Measurements from ENCODE around the gene CCL2. TPM values are rescaled to one million over a fixed set of nuclear protein-coding genes. Genes with fewer than 3 reads are reported as not detected.

The CCL2 gene
- total and polyA plus RNA-seq, 5 donors: 24.7 to 211 (median 77.7) TPM

DNA sequence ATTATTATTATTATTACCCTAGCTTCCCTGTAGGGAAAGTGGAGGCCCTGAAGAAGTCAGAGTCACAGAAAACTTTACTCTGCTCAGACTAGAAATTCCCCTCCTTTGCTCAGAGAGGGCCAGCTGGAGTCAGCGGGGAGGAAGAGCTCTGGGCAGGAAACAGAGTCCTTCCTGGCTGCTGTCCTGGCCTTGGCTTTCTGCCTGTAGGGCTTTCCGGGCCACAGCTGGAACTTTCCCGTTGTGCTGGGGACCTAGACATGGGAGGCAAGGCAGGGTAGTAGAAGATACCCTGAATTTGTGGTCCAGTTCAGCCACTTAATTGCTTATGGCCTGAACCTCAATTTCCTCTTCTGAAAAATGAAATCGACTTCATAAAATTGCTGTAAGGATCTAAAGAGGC is 14.0 kb upstream of the CCL2 start:
- peak overlapping the region; percentile 35 for H3K27ac ChIP-seq (ENCODE audit: low read length)
- H3K27me3 ChIP-seq (ENCODE audit: control insufficient read depth, insufficient read depth): no peaks in the 10 kb centered on the region
- H3K9me3 ChIP-seq (ENCODE audit: control insufficient read depth, low read length): no peaks in the 10 kb centered on the region
- DNase-seq (peak; percentile 82 to 91 (median 91)), ATAC-seq (peak; percentile 87 to 94)
- 14% methylated on average over 4 of the region's 4 CpGs for WGBS
- intact Hi-C loops (cut with DNase I): no loop called here
- H3K4me1 ChIP-seq (ENCODE audit: control insufficient read depth, insufficient read depth, low read length): peaks cover 21% of the 10 kb centered on the region
- no peak overlapping the region for H3K4me3 ChIP-seq (ENCODE audit: low read length)

DNA sequence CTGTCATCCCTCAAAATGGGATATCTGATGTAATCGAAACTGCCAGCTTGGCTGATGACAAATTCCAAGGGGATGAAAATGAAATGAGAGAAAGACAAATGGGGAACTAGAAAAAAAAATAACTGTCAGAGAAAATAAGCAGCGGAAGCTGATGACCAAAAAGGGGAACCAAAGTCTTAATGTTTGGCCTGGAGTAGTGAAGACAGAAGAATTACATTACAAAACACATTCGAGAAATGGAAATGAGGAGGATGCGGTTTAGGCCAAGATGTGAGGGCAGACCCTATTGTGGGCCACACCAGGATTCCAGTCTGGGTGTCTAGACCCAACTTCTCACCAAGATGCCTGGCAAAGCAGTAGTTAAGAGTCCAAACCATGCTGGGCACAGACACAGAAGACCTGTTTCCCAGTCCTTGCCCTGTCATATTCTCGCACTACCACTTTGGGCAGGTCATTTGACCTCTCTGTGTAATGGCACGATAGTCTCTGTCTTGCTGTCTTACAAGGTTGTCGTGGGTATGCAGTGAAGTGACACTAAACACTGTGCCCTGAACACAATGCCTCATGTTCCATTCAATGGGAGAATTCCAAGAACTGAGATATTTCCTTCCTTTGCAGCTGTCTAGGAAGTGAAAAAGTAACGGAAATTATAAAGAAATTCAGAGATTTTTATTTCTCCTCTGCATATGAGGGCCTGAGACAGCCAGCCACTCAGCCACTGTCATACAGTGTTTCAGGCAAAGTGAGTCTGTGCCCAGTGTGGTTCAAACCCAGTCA is 12.3 kb upstream of the CCL2 start:
- peaks cover 14% of the 10 kb centered on the region for H3K4me1 ChIP-seq (ENCODE audit: control insufficient read depth, insufficient read depth, low read length)
- ATAC-seq (peak in 1 of 2 donors; percentile 35), DNase-seq (no peak)
- intact Hi-C loops (cut with DNase I): no loop called here
- H3K9me3 ChIP-seq (ENCODE audit: control insufficient read depth, low read length): no peaks in the 10 kb centered on the region
- peak overlapping the region; percentile 4 for H3K27ac ChIP-seq (ENCODE audit: low read length)
- WGBS: 48% methylated on average over 8 of the region's 8 CpGs
- H3K4me3 ChIP-seq (ENCODE audit: low read length): no peak overlapping the region
- H3K27me3 ChIP-seq (ENCODE audit: control insufficient read depth, insufficient read depth): no peaks in the 10 kb centered on the region

DNA sequence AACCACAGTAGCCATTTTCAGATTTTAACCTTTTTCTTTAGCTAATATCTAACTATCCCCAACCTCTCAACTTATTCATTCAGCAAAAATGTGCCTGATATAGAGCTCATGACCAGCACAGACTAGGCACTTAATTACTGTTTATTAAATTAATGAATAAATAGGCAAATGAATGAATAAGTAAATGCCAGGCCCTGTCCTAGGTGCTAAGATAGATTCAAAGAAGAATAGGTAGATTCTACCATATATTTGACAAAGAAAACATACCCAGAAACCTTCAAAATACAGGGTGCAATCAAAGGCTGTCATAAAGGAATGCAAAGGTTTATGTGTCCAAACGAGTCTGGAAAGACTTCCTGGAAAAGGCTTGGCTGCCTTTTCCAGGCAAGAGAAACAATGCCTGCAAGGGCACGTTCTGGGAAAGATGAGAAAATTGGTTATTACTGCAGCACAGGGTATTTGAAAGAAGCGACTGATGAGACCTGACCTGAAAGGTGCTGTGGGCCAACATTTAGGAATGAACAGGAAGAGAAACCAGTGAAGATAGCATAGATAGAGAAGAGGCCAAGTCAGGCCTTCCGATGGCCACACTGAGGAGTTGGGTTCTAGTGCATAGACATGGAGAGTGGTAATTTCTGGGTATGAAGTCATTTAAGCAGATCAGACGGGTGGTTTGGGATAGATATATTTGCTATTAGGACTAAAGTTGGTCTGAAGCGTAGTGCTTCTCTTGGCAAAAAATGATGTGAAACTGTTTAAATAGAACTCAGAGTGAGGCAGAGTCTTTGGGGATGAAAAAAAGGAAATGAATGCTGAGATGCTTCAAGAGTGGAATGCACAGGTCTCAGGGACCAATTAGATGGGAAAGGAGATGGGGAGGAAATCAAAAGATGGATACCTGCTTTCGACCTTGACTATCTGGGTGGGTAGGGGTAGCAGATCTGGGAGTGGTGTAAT is 11.4 kb upstream of the CCL2 start:
- Histone ChIP-seq H3K27ac (ENCODE audit: low read length) (no peak overlapping the region), H3K4me3 (ENCODE audit: low read length) (no peak overlapping the region), H3K9me3 (ENCODE audit: control insufficient read depth, low read length) (no peaks in the 10 kb centered on the region), H3K4me1 (ENCODE audit: control insufficient read depth, insufficient read depth, low read length) (peaks cover 15% of the 10 kb centered on the region), H3K27me3 (ENCODE audit: control insufficient read depth, insufficient read depth) (no peaks in the 10 kb centered on the region)
- intact Hi-C loops (cut with DNase I): no loop called here
- WGBS: 71% methylated on average over 7 of the region's 7 CpGs
- ATAC-seq (no peak), DNase-seq (no peak)

- Histone ChIP-seq H3K4me1 (ENCODE audit: control insufficient read depth, insufficient read depth, low read length) (peaks cover 19% of the 10 kb centered on the region), H3K27me3 (ENCODE audit: control insufficient read depth, insufficient read depth) (no peaks in the 10 kb centered on the region), H3K9me3 (ENCODE audit: control insufficient read depth, low read length) (no peaks in the 10 kb centered on the region), H3K27ac (ENCODE audit: low read length) (no peak overlapping the region), H3K4me3 (ENCODE audit: low read length) (no peak overlapping the region)
- no peak for ATAC-seq
- intact Hi-C loops (cut with DNase I): no loop called here
- no peak for DNase-seq
- 75% methylated on average over 6 of the region's 6 CpGs for WGBS
Measured at GRCh38 chr17:34245351-34245905, 9.7 kb upstream of the CCL2 start.

GRCh38 chr17:34246446-34246845 is 8.6 kb upstream of the CCL2 start:
- ATAC-seq (peak in 1 of 2 donors; percentile 22), DNase-seq (no peak)
- H3K4me1 ChIP-seq (ENCODE audit: control insufficient read depth, insufficient read depth, low read length): peaks cover 24% of the 10 kb centered on the region
- no peak overlapping the region for H3K27ac ChIP-seq (ENCODE audit: low read length)
- no peaks in the 10 kb centered on the region for H3K27me3 ChIP-seq (ENCODE audit: control insufficient read depth, insufficient read depth)
- intact Hi-C loops (cut with DNase I): no loop called here
- no peaks in the 10 kb centered on the region for H3K9me3 ChIP-seq (ENCODE audit: control insufficient read depth, low read length)
- H3K4me3 ChIP-seq (ENCODE audit: low read length): no peak overlapping the region
- WGBS: 91% methylated on average over 1 of the region's 1 CpG

- no peak for DNase-seq
- intact Hi-C loops (cut with DNase I): no loop called here
- 89% methylated on average over 3 of the region's 3 CpGs for WGBS
- Histone ChIP-seq H3K4me1 (ENCODE audit: control insufficient read depth, insufficient read depth, low read length) (peaks cover 25% of the 10 kb centered on the region), H3K4me3 (ENCODE audit: low read length) (no peak overlapping the region), H3K27ac (ENCODE audit: low read length) (no peak overlapping the region), H3K9me3 (ENCODE audit: control insufficient read depth, low read length) (no peaks in the 10 kb centered on the region), H3K27me3 (ENCODE audit: control insufficient read depth, insufficient read depth) (no peaks in the 10 kb centered on the region)
- ATAC-seq: no peak
Measured at GRCh38 chr17:34246881-34247280, 8.2 kb upstream of the CCL2 start.

DNA sequence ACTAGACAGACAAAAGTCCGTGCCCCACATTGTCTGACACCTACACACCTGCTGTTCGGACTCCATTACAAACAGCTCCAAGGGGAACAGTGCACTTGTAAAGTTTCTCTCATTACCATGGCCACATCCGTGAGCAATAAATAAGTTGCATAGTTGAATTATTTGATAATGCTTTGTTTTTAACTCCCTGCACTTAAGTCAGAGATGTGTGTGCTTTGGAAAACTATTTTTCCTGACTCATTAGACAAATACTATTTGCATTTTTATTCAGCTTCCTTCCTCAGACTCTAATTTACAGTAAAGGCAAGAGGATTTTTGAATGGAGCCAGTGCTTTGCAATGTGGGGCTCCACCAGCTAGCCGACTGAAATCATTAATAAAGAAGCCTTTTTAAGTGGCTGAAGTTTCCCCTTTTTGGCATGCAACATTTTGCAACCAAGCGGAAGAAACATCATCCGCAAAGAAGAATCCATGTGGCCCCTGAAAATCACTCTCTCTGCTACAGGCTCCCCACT is 6.5 kb upstream of the CCL2 start:
- H3K4me3 ChIP-seq (ENCODE audit: low read length): no peak overlapping the region
- DNase-seq (no peak), ATAC-seq (no peak)
- H3K9me3 ChIP-seq (ENCODE audit: control insufficient read depth, low read length): no peaks in the 10 kb centered on the region
- H3K4me1 ChIP-seq (ENCODE audit: control insufficient read depth, insufficient read depth, low read length): peaks cover 32% of the 10 kb centered on the region
- H3K27ac ChIP-seq (ENCODE audit: low read length): no peak overlapping the region
- no peaks in the 10 kb centered on the region for H3K27me3 ChIP-seq (ENCODE audit: control insufficient read depth, insufficient read depth)
- 44% methylated on average over 6 of the region's 6 CpGs for WGBS
- intact Hi-C loops (cut with DNase I): no loop called here

GRCh38 chr17:34249061-34249460 is 6.0 kb upstream of the CCL2 start:
- Histone ChIP-seq H3K4me1 (ENCODE audit: control insufficient read depth, insufficient read depth, low read length) (peaks cover 36% of the 10 kb centered on the region), H3K9me3 (ENCODE audit: control insufficient read depth, low read length) (no peaks in the 10 kb centered on the region), H3K4me3 (ENCODE audit: low read length) (no peak overlapping the region), H3K27me3 (ENCODE audit: control insufficient read depth, insufficient read depth) (no peaks in the 10 kb centered on the region), H3K27ac (ENCODE audit: low read length) (peak overlapping the region; percentile 42)
- DNase-seq (no peak), ATAC-seq (no peak)
- WGBS: 73% methylated on average over 1 of the region's 1 CpG
- intact Hi-C loops (cut with DNase I): no loop called here

GRCh38 chr17:34249478-34249877 is 5.6 kb upstream of the CCL2 start:
- 53% methylated on average over 1 of the region's 1 CpG for WGBS
- no peaks in the 10 kb centered on the region for H3K9me3 ChIP-seq (ENCODE audit: control insufficient read depth, low read length)
- peak in 1 of 3 donors; percentile 27 for DNase-seq
- H3K4me3 ChIP-seq (ENCODE audit: low read length): no peak overlapping the region
- intact Hi-C loops (cut with DNase I): no loop called here
- peaks cover 39% of the 10 kb centered on the region for H3K4me1 ChIP-seq (ENCODE audit: control insufficient read depth, insufficient read depth, low read length)
- no peaks in the 10 kb centered on the region for H3K27me3 ChIP-seq (ENCODE audit: control insufficient read depth, insufficient read depth)
- peak overlapping the region; percentile 42 for H3K27ac ChIP-seq (ENCODE audit: low read length)
- no peak for ATAC-seq

GRCh38 chr17:34251186-34251585 is 3.9 kb upstream of the CCL2 start:
- no peaks in the 10 kb centered on the region for H3K27me3 ChIP-seq (ENCODE audit: control insufficient read depth, insufficient read depth)
- no peak for DNase-seq
- H3K4me1 ChIP-seq (ENCODE audit: control insufficient read depth, insufficient read depth, low read length): peaks cover 45% of the 10 kb centered on the region
- no peak overlapping the region for H3K4me3 ChIP-seq (ENCODE audit: low read length)
- 84% methylated on average over 3 of the region's 3 CpGs for WGBS
- peak overlapping the region; percentile 17 for H3K27ac ChIP-seq (ENCODE audit: low read length)
- ATAC-seq: no peak
- intact Hi-C loops (cut with DNase I): loop anchor here in 1 of 4 donors (5.0 kb wide), 1 partner anchor 56 kb away; no protein-coding TSS in a partner anchor
- H3K9me3 ChIP-seq (ENCODE audit: control insufficient read depth, low read length): no peaks in the 10 kb centered on the region
